Stomach (tissue), 9 donors: Measurements from ENCODE around the gene TRABD2B. TPM values are rescaled to one million over a fixed set of nuclear protein-coding genes. Genes with fewer than 3 reads are reported as not detected.

Experiments used
- DNase-seq, 2 donors: peaks; one replicate each; pipeline versions ENCODE4 v3.0.0 to v3.0.0-alpha.2; 2013 to 2019
- H3K27ac ChIP-seq, 5 donors: fragments of 200-600 bp in 4 of 5; sonication (generic) in 4 of 5; one replicate each; pipeline ENCODE4 v1.5.1; 2013 to 2019; ENCODE audit warnings: mild to moderate bottlenecking in 1 of 5, moderate library complexity in 1 of 5
- H3K27me3 ChIP-seq, 3 donors: fragments of 200-600 bp; sonication (generic); one replicate each; pipeline ENCODE4 v1.5.1; 2017 to 2019; ENCODE audit warnings: mixed run types in 1 of 3
- H3K36me3 ChIP-seq, 4 donors: fragments of 200-600 bp; sonication (generic); 1 replicate in 3 of 4; 2 replicates in 1 of 4; pipeline ENCODE4 v1.5.1; 2016 to 2019
- H3K4me1 ChIP-seq, 4 donors: fragments of 200-600 bp; sonication (generic); one replicate each; pipeline ENCODE4 v1.5.1; 2016 to 2019
- H3K4me3 ChIP-seq, 4 donors: fragments of 200-600 bp; sonication (generic) in 3 of 4; one replicate each; pipeline ENCODE4 v1.5.1; 2016 to 2019; ENCODE audit warnings: mild to moderate bottlenecking in 1 of 4
- H3K9me3 ChIP-seq, 4 donors: fragments of 200-600 bp; sonication (generic); one replicate each; pipeline ENCODE4 v1.5.1; 2016 to 2019
- EP300 ChIP-seq: sonication (generic); formaldehyde crosslinking; IDR thresholded peaks from one replicate; pipeline ENCODE4 v1.6.1; 2017; ENCODE audit warnings: antibody characterized with exemption
- POLR2A ChIP-seq, 4 donors: fragments of 450-650 bp; IDR thresholded peaks; one replicate each; pipeline ENCODE4 v1.6.1; 2016; ENCODE audit warnings: antibody characterized with exemption in 4 of 4, control low read depth in 2 of 4, mild to moderate bottlenecking in 1 of 4, moderate library complexity in 1 of 4
- POLR2AphosphoS5 ChIP-seq, 3 donors: sonication (generic); formaldehyde crosslinking; IDR thresholded peaks; one replicate each; pipeline ENCODE4 v1.6.1; 2016; ENCODE audit warnings: antibody characterized with exemption in 3 of 3
- WGBS, 5 donors: extraction: QIAGEN DNeasy Blood & Tissue Kit in 3 of 5; methylation state at CpG; one replicate each; pipeline versions ENCODE4 v1.1.5 to v1.1.7; 2013 to 2018; 5-methylcytosine and 5-hydroxymethylcytosine counted together
- intact Hi-C: fragments of 100-400 bp; cut with DNase I; formaldehyde crosslinking; loops from one replicate; pipeline ENCODE4 v1.15.1; 2023; ENCODE audit warnings: low total_unique reads
- polyA plus RNA-seq, 3 donors: library from polyadenylated mRNA; stranded (reverse); fragments of 200-250 nt; gene quantifications; one replicate each; pipeline ENCODE4 v1.2.3, GENCODE V29; 2013
- total RNA-seq, 5 donors: library from RNA; depleted of rRNA; stranded (reverse); fragments of >200 nt; gene quantifications; one replicate each; pipeline versions ENCODE4 v1.1.0 to v1.2.3, GENCODE V29; 2014 to 2016
- TF ChIP-seq, protein P1 (sequence below), 7 experiments: fragments of 450-650 bp in 4 of 7; fragments of 200-600 bp in 3 of 7; sonication (generic) in 3 of 7; IDR thresholded peaks; one replicate each; pipeline ENCODE4 v1.5.1; 2016 to 2019; ENCODE audit warnings: antibody characterized with exemption in 7 of 7, control low read depth in 2 of 7, mild to moderate bottlenecking in 1 of 7
- donor health status: healthy with polysubstance abuse.
- donor health status: Bipolar disorder and iron deficiency.
- donor health status: healthy.

Gene TRABD2B
- total and polyA plus RNA-seq, 8 donors = 0.31 to 2.0 (median 0.93) TPM; not detected in 1

DNA sequence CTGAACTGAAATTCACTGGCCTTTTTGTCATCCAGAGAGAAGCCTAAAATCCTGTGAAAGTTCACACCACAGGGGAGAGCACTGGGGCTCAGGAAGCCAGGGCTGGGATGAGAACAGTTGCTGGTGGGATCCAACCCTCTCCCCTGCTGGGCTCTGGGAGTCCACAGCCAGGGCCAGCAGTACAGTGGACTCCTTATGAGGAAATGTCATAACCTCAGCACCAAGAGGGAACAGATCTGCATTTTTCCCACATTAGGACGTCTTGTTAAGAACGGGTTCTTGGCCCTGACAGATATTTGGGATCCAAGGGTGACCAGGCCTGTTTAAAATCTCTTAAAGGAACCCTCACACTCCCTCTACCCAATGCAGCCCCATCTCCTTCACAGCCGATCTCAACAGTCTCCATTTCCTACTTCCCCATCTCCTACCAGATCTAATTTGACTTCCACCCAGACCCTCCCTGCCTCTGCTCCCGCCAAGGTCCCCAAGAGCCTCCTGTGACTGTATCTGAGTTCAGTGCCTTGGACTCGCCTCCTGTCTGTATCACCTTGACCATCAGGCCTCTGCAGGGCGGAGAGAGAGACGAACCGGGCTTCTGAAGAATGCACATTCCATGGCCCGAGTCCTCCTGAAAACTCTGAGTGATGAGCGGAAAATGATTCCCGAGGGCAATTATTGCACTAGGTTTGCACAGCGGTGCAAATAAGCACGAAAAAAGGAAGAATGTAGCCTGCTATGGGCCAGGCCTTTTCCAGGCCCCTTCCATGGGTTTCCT, 159.9 kb downstream of the TRABD2B start:
- H3K27ac ChIP-seq = peak overlapping the region in 4 of 5 donors; percentile 28 to 44 (median 39)
- TF ChIP-seq POLR2AphosphoS5 (IDR thresholded peaks at IDR 0.05) (no peak), POLR2A (IDR thresholded peaks at IDR 0.05) (no peak), EP300 (no peak)
- TF ChIP-seq, protein P1, sequence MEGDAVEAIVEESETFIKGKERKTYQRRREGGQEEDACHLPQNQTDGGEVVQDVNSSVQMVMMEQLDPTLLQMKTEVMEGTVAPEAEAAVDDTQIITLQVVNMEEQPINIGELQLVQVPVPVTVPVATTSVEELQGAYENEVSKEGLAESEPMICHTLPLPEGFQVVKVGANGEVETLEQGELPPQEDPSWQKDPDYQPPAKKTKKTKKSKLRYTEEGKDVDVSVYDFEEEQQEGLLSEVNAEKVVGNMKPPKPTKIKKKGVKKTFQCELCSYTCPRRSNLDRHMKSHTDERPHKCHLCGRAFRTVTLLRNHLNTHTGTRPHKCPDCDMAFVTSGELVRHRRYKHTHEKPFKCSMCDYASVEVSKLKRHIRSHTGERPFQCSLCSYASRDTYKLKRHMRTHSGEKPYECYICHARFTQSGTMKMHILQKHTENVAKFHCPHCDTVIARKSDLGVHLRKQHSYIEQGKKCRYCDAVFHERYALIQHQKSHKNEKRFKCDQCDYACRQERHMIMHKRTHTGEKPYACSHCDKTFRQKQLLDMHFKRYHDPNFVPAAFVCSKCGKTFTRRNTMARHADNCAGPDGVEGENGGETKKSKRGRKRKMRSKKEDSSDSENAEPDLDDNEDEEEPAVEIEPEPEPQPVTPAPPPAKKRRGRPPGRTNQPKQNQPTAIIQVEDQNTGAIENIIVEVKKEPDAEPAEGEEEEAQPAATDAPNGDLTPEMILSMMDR (IDR thresholded peaks at IDR 0.05) = no peak
- no peaks in the 10 kb centered on the region for H3K27me3 ChIP-seq
- no peak overlapping the region for H3K4me3 ChIP-seq
- 69 to 79% (median 77%) methylated on average over 13 of the region's 13 CpGs for WGBS, 5 donors
- H3K4me1 ChIP-seq = peaks cover 6 to 31% (median 18%) of the 10 kb centered on the region in 4 donors
- peaks cover 0 to 15% (median 14%) of the 10 kb centered on the region in 4 donors for H3K9me3 ChIP-seq
- intact Hi-C loops = no loop called here
- no peak for DNase-seq
- H3K36me3 ChIP-seq = no peaks in the 10 kb centered on the region

DNA sequence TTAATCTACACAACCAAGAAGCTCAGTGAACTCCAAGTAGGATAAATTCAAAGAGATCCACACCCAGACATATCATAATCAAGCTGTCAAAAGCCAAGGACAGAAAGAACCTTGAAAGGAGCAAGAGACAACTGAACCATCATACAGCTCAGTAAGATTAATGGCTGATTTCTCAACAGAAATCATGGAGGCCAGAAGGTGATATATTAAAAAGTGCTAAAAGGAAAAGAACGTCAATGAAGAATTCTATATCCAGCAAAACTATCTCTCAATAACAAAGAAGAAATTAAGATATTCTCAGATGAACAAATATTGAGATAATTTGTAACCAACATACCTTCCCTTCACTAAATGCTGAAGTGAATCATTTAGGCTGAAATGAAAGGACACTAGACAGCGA, 161.8 kb downstream of the TRABD2B start:
- no peak overlapping the region for H3K27ac ChIP-seq
- DNase-seq = no peak
- intact Hi-C loops = no loop called here
- H3K4me3 ChIP-seq = no peak overlapping the region
- peaks cover 0 to 15% (median 14%) of the 10 kb centered on the region in 4 donors for H3K9me3 ChIP-seq
- TF ChIP-seq POLR2AphosphoS5 (IDR thresholded peaks at IDR 0.05) = no peak
- TF ChIP-seq EP300 = no peak
- TF ChIP-seq POLR2A (IDR thresholded peaks at IDR 0.05) = no peak
- TF ChIP-seq, protein P1 (IDR thresholded peaks at IDR 0.05) = no peak
- no peaks in the 10 kb centered on the region for H3K36me3 ChIP-seq
- H3K27me3 ChIP-seq = no peaks in the 10 kb centered on the region
- H3K4me1 ChIP-seq = peaks cover 6 to 45% (median 24%) of the 10 kb centered on the region in 4 donors
- WGBS, 5 donors = 73 to 98% (median 93%) methylated on average over 2 of the region's 2 CpGs

DNA sequence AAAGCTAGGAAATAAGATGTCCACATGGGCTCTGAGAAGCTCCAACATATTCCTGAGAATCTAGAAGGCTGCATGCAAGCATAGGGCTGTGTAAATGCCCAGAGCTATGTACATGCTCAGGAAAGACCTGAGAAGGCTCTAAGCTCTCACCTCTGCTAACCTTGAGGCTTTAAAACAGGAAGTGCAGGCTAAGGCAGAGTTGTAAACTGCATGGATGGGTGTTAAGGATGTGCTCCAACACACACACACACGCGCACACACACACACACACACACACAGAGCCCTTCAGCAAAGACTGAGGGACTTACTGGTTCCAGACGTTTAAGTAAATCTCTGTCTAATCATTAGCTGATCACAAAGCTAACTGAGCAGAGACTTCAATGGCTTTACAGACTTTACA, 162.9 kb downstream of the TRABD2B start:
- no peaks in the 10 kb centered on the region for H3K27me3 ChIP-seq
- intact Hi-C loops = no loop called here
- no peak overlapping the region for H3K4me3 ChIP-seq
- no peak overlapping the region for H3K27ac ChIP-seq
- peaks cover 6 to 40% (median 23%) of the 10 kb centered on the region in 4 donors for H3K4me1 ChIP-seq
- TF ChIP-seq EP300 (no peak), POLR2A (IDR thresholded peaks at IDR 0.05) (no peak), POLR2AphosphoS5 (IDR thresholded peaks at IDR 0.05) (no peak)
- TF ChIP-seq, protein P1 (IDR thresholded peaks at IDR 0.05) = no peak
- WGBS, 5 donors = 40 to 69% (median 46%) methylated on average over 3 of the region's 3 CpGs
- no peaks in the 10 kb centered on the region for H3K36me3 ChIP-seq
- H3K9me3 ChIP-seq = peaks cover 0 to 15% (median 14%) of the 10 kb centered on the region in 4 donors
- no peak for DNase-seq

DNA sequence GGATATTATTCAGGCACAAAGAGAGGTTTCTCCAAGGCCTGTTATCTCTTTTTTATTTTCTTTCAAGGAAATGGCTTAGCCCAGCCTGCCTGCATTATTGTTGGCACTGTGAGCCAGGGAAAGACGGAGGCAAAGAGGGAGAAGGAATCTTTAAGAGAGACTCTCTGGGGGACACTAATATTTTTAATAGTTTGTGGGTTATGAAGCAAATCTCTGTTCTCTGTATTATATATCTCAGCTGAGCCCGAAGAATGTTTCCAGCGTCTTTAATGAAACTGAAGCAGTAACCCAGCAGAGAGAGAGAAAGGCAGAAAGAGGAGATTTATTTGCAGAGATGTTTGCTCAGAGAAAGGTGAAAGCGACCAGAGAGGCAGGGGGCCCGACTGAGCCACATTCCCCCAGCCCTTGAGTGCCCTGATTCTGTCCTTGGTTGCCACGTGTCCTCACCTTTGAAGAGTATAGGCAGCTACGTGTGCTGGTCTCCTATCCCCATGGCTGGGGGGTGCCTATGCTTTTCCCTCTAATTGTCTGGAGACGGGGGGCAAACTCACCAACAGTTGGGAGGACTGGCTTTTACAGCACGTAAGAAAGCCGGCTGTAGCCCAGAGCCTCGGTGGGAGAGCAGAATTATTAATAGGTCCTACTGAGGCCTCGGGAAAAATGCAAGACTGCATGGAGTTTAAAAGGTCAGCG, 166.4 kb downstream of the TRABD2B start:
- Histone ChIP-seq H3K27ac (peak overlapping the region in 3 of 5 donors; percentile 3 to 39 (median 32)), H3K4me3 (no peak overlapping the region), H3K27me3 (no peaks in the 10 kb centered on the region), H3K4me1 (peaks cover 0 to 14% (median 6%) of the 10 kb centered on the region in 4 donors), H3K36me3 (no peaks in the 10 kb centered on the region), H3K9me3 (peaks cover 0 to 12% (median 9%) of the 10 kb centered on the region in 4 donors)
- no peak for DNase-seq
- no peak for TF ChIP-seq EP300
- TF ChIP-seq, protein P1 (IDR thresholded peaks at IDR 0.05) = no peak
- TF ChIP-seq POLR2A (IDR thresholded peaks at IDR 0.05) = no peak
- no peak for TF ChIP-seq POLR2AphosphoS5 (IDR thresholded peaks at IDR 0.05)
- intact Hi-C loops = no loop called here
- WGBS, 5 donors = 60 to 69% (median 64%) methylated on average over 13 of the region's 13 CpGs
